ENCODE results near the gene TMTC3. TPM values are rescaled to one million over a fixed set of nuclear protein-coding genes. Genes with fewer than 3 reads are reported as not detected.

TMTC3 gene
- total and polyA plus RNA-seq, 2 experiments from 2014 or later: 17.7 to 53.8 TPM

GRCh38 chr12:88202500-88202899, 60.4 kb downstream of the TMTC3 start:
- Mint-ChIP-seq H3K27ac (no peak overlapping the region), H3K9me3 (peaks cover 33% of the 10 kb centered on the region), H3K27me3 (ENCODE audit: insufficient read depth, low read depth, poor library complexity) (peaks cover 3% of the 10 kb centered on the region), H3K4me3 (no peak overlapping the region), H3K4me1 (no peaks in the 10 kb centered on the region), H3K36me3 (ENCODE audit: low read depth) (peaks cover 20% of the 10 kb centered on the region; the same call in 2 of the 3 replicates)
- TF ChIP-seq EZH2 (IDR thresholded peaks at IDR 0.05; ENCODE audit: low read depth, unreplicated experiment) (no peak), CTCF (conservative IDR thresholded peaks at IDR 0.05; ENCODE audit: low read depth in 2 of 2) (no peak)
- no peak overlapping the region for H3K4me2 ChIP-seq
- H3K27ac ChIP-seq (ENCODE audit: low read depth): no peak overlapping the region
- no peaks in the 10 kb centered on the region for H3K79me2 ChIP-seq (replicated peaks; ENCODE audit: insufficient read depth)
- H2AFZ ChIP-seq: no peak overlapping the region
- no peaks in the 10 kb centered on the region for H3K4me1 ChIP-seq (ENCODE audit: insufficient read depth)
- no peak for DNase-seq (ENCODE audit: low spot score)
- no peak overlapping the region for H3K4me3 ChIP-seq
- no peaks in the 10 kb centered on the region for H3K27me3 ChIP-seq (ENCODE audit: insufficient read depth)
- H3K9me2 ChIP-seq (ENCODE audit: insufficient read depth): peaks cover 9% of the 10 kb centered on the region; the same call in 1 of the 2 replicates
- H3K36me3 ChIP-seq (ENCODE audit: insufficient read depth): 0 out of 2 replicates have a peak, but pooled peaks cover 5% of the 10 kb centered on the region
- H4K20me1 ChIP-seq (replicated peaks; ENCODE audit: insufficient read depth): no peaks in the 10 kb centered on the region
- no peaks in the 10 kb centered on the region for H3F3A ChIP-seq (replicated peaks; ENCODE audit: low read depth)
- no peak for ATAC-seq

- H2AFZ ChIP-seq: no peak overlapping the region
- peaks cover 3% of the 10 kb centered on the region for H3K27me3 Mint-ChIP-seq (ENCODE audit: insufficient read depth, low read depth, poor library complexity)
- no peak overlapping the region for H3K4me2 ChIP-seq
- H3K27ac Mint-ChIP-seq: no peak overlapping the region
- H3K27ac ChIP-seq (ENCODE audit: low read depth): no peak overlapping the region
- H4K20me1 ChIP-seq (replicated peaks; ENCODE audit: insufficient read depth): no peaks in the 10 kb centered on the region
- no peak for TF ChIP-seq STAT1 (IDR thresholded peaks at IDR 0.05; ENCODE audit: unreplicated experiment)
- peaks cover 30% of the 10 kb centered on the region; the same call in 2 of the 3 replicates for H3K36me3 Mint-ChIP-seq (ENCODE audit: low read depth)
- H3K9me2 ChIP-seq (ENCODE audit: insufficient read depth): peaks cover 9% of the 10 kb centered on the region; the same call in 1 of the 2 replicates
- H3F3A ChIP-seq (replicated peaks; ENCODE audit: low read depth): no peaks in the 10 kb centered on the region
- H3K9me3 Mint-ChIP-seq: peaks cover 49% of the 10 kb centered on the region
- H3K27me3 ChIP-seq (ENCODE audit: insufficient read depth): no peaks in the 10 kb centered on the region
- H3K36me3 ChIP-seq (ENCODE audit: insufficient read depth): 0 out of 2 replicates have a peak, but pooled peaks cover 5% of the 10 kb centered on the region
- no peaks in the 10 kb centered on the region for H3K4me1 Mint-ChIP-seq
- H3K4me3 Mint-ChIP-seq: no peak overlapping the region
- ATAC-seq: no peak
- no peak for DNase-seq (ENCODE audit: low spot score)
- H3K79me2 ChIP-seq (replicated peaks; ENCODE audit: insufficient read depth): no peaks in the 10 kb centered on the region
- H3K4me1 ChIP-seq (ENCODE audit: insufficient read depth): no peaks in the 10 kb centered on the region
- no peak overlapping the region for H3K4me3 ChIP-seq
Measured at GRCh38 chr12:88206601-88207000, 64.5 kb downstream of the TMTC3 start.

- Histone ChIP-seq H2AFZ (no peak overlapping the region), H3K27me3 (ENCODE audit: insufficient read depth) (no peaks in the 10 kb centered on the region), H3K79me2 (replicated peaks; ENCODE audit: insufficient read depth) (no peaks in the 10 kb centered on the region), H3K27ac (ENCODE audit: low read depth) (no peak overlapping the region), H3K36me3 (ENCODE audit: insufficient read depth) (0 out of 2 replicates have a peak, but pooled peaks cover 5% of the 10 kb centered on the region), H4K20me1 (replicated peaks; ENCODE audit: insufficient read depth) (no peaks in the 10 kb centered on the region), H3K4me3 (no peak overlapping the region), H3F3A (replicated peaks; ENCODE audit: low read depth) (no peaks in the 10 kb centered on the region), H3K4me1 (ENCODE audit: insufficient read depth) (no peaks in the 10 kb centered on the region), H3K4me2 (no peak overlapping the region), H3K9me2 (ENCODE audit: insufficient read depth) (peaks cover 9% of the 10 kb centered on the region; the same call in 1 of the 2 replicates)
- Mint-ChIP-seq H3K4me1 (no peaks in the 10 kb centered on the region), H3K27me3 (ENCODE audit: insufficient read depth, low read depth, poor library complexity) (peaks cover 3% of the 10 kb centered on the region), H3K4me3 (no peak overlapping the region), H3K36me3 (ENCODE audit: low read depth) (peaks cover 30% of the 10 kb centered on the region; the same call in 2 of the 3 replicates), H3K27ac (no peak overlapping the region), H3K9me3 (peaks cover 52% of the 10 kb centered on the region)
- ATAC-seq: no peak
- DNase-seq (ENCODE audit: low spot score): no peak
- TF ChIP-seq CTCF (conservative IDR thresholded peaks at IDR 0.05; ENCODE audit: low read depth in 2 of 2): no peak
- TF ChIP-seq POLR2AphosphoS5 (IDR thresholded peaks at IDR 0.05; ENCODE audit: low read depth): no peak
- TF ChIP-seq CREB1 (CRISPR knock-in tag; IDR thresholded peaks at IDR 0.05; ENCODE audit: low read depth): no peak
- no peak for TF ChIP-seq EZH2 (IDR thresholded peaks at IDR 0.05; ENCODE audit: low read depth, unreplicated experiment)
- TF ChIP-seq EZH2phosphoT487 (IDR thresholded peaks at IDR 0.05; ENCODE audit: unreplicated experiment): no peak
- TF ChIP-seq NANOG (IDR thresholded peaks at IDR 0.05; ENCODE audit: borderline replicate concordance): no peak
- no peak for TF ChIP-seq ZNF331 (CRISPR knock-in tag; IDR thresholded peaks at IDR 0.05; ENCODE audit: low read depth)
- TF ChIP-seq REST (IDR thresholded peaks at IDR 0.05; ENCODE audit: unreplicated experiment): no peak
Measured at GRCh38 chr12:88207921-88208620, 66.0 kb downstream of the TMTC3 start.
